ENCODE measurements around the gene DNAJC4.

- TF ChIP-seq CTCF (IDR thresholded peaks at IDR 0.05) (no peak), POLR2A (IDR thresholded peaks at IDR 0.05) (no peak)
Observed at GRCh38 chr11:64250415-64251015, 20.2 kb downstream of the DNAJC4 start.

Measured in ovary (tissue), 3 donors.